ENCODE data around the gene CRYM.
"Not testable (repeated sequence)": the region's sequence is repeated elsewhere in the genome, so short reads cannot be mapped to it uniquely, and the experiment has no call there.

Gene CRYM

DNA sequence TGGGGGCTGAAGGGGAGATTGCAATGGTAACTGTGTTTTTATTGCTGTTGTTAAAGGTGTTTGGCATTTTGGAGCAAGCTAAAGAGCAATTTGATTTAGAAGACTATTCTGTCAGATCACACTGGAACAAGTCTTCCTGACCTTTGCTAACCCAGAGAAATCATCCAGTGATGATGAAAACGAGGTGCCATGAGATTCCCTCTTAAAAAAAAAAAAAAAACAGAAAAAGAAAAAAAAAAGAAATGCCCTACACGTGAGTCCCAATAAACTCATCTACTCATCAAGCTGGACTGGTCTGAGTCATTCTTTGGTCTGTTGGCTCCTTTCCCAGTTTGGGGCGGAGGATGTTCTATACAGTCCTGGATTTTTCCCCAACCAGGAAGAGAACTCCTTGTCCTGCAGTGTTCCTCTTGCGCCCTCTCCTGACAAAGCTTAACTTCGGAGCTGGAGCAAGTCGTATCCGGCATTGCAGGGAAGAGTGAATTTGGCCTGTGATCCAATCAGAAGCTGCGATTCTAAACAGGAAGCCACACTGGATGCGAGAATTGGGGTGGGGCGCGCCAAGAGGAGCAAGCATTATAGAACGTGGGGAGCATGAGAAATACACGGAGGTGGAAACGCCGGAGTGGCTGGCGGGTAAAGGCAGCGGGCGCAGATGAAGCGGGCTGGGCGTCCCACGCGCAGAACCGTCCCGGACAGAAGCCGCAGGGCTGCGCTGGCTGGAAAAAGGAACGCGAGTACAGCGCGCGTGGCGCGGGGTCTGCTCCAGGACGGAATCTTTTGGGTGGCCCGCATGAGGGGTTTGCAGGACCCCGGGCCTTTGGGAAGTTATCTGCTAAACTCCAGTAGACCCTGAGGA, 22.4 kb upstream of the CRYM start:
- peaks cover 34% of the 10 kb centered on the region for H3K4me1 Mint-ChIP-seq (ENCODE audit: low read depth)
- no peaks in the 10 kb centered on the region for H3K9me3 Mint-ChIP-seq
- peaks cover 11% of the 10 kb centered on the region for H3K36me3 Mint-ChIP-seq (ENCODE audit: low read depth)
- H3K4me3 Mint-ChIP-seq: peak overlapping the region; percentile 97
- H3K27ac Mint-ChIP-seq: peak overlapping the region; percentile 92
- intact Hi-C loops (cut with micrococcal nuclease): loop anchor here (2.0 kb wide), 2 partner anchors 112 to 142 kb away; partner anchors contain the start of gene LDAF1
- H3K27me3 Mint-ChIP-seq: peaks cover 6% of the 10 kb centered on the region

DNA sequence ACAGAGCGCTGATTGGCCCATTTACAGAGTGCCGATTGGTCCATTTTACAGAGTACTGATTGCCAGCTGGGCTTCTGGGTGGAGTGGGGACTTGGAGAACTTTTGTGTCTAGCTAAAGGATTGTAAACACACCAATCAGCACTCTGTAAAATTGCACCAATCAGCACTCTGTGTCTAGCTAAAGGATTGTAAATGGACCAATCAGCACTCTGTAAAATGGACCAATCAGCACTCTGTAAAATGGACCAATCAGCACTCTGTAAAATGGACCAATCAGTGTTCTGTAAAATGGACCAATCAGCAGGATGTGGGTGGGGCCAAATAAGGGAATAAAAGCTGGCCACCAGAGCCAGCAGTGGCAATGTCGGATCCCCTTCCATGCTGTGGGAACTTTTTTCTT, 11.7 kb upstream of the CRYM start:
- peaks cover 10% of the 10 kb centered on the region for H3K9me3 Mint-ChIP-seq

GRCh38 chr16:21285314-21285713, 7.2 kb upstream of the CRYM start:
- Mint-ChIP-seq H3K36me3 (ENCODE audit: low read depth) (no peaks in the 10 kb centered on the region), H3K4me3 (no peak overlapping the region), H3K9me3 (peaks cover 10% of the 10 kb centered on the region), H3K27me3 (peaks cover 63% of the 10 kb centered on the region), H3K4me1 (ENCODE audit: low read depth) (peaks cover 11% of the 10 kb centered on the region), H3K27ac (no peak overlapping the region)
- intact Hi-C loops (cut with micrococcal nuclease): no loop called here

More for the DNA sequence above, 11.7 kb upstream of the CRYM start:
- H3K27me3 Mint-ChIP-seq: peaks cover 61% of the 10 kb centered on the region
- H3K4me1 Mint-ChIP-seq (ENCODE audit: low read depth); H3K4me3 Mint-ChIP-seq; H3K27ac Mint-ChIP-seq; H3K36me3 Mint-ChIP-seq (ENCODE audit: low read depth); intact Hi-C loops (cut with micrococcal nuclease): not testable (repeated sequence)

GRCh38 chr16:21284414-21284813, 6.3 kb upstream of the CRYM start:
- Mint-ChIP-seq H3K4me1 (ENCODE audit: low read depth) (peaks cover 11% of the 10 kb centered on the region), H3K27ac (no peak overlapping the region)
- intact Hi-C loops (cut with micrococcal nuclease): no loop called here

GRCh38 chr16:21283521-21284289, 5.6 kb upstream of the CRYM start:
- Mint-ChIP-seq H3K4me1 (ENCODE audit: low read depth) (peaks cover 13% of the 10 kb centered on the region), H3K27ac (no peak overlapping the region), H3K36me3 (ENCODE audit: low read depth) (no peaks in the 10 kb centered on the region), H3K4me3 (peak overlapping the region; percentile 71), H3K27me3 (peaks cover 71% of the 10 kb centered on the region), H3K9me3 (no peaks in the 10 kb centered on the region)
- intact Hi-C loops (cut with micrococcal nuclease): no loop called here

More at GRCh38 chr16:21284414-21284813, 6.3 kb upstream of the CRYM start:
- Mint-ChIP-seq H3K9me3 (peaks cover 3% of the 10 kb centered on the region), H3K27me3 (peaks cover 64% of the 10 kb centered on the region), H3K36me3 (ENCODE audit: low read depth) (no peaks in the 10 kb centered on the region), H3K4me3 (no peak overlapping the region)

GRCh38 chr16:21281698-21282389, 3.8 kb upstream of the CRYM start:
- peaks cover 79% of the 10 kb centered on the region for H3K27me3 Mint-ChIP-seq
- H3K4me3 Mint-ChIP-seq: no peak overlapping the region
- intact Hi-C loops (cut with micrococcal nuclease): no loop called here
- peaks cover 25% of the 10 kb centered on the region for H3K4me1 Mint-ChIP-seq (ENCODE audit: low read depth)
- H3K36me3 Mint-ChIP-seq (ENCODE audit: low read depth): no peaks in the 10 kb centered on the region
- no peak overlapping the region for H3K27ac Mint-ChIP-seq
- no peaks in the 10 kb centered on the region for H3K9me3 Mint-ChIP-seq

- Mint-ChIP-seq H3K27me3 (peaks cover 83% of the 10 kb centered on the region), H3K4me3 (no peak overlapping the region), H3K27ac (no peak overlapping the region), H3K4me1 (ENCODE audit: low read depth) (peaks cover 24% of the 10 kb centered on the region), H3K9me3 (no peaks in the 10 kb centered on the region), H3K36me3 (ENCODE audit: low read depth) (no peaks in the 10 kb centered on the region)
- intact Hi-C loops (cut with micrococcal nuclease): no loop called here
Measured at GRCh38 chr16:21279501-21279900, 1.4 kb upstream of the CRYM start.

DNA sequence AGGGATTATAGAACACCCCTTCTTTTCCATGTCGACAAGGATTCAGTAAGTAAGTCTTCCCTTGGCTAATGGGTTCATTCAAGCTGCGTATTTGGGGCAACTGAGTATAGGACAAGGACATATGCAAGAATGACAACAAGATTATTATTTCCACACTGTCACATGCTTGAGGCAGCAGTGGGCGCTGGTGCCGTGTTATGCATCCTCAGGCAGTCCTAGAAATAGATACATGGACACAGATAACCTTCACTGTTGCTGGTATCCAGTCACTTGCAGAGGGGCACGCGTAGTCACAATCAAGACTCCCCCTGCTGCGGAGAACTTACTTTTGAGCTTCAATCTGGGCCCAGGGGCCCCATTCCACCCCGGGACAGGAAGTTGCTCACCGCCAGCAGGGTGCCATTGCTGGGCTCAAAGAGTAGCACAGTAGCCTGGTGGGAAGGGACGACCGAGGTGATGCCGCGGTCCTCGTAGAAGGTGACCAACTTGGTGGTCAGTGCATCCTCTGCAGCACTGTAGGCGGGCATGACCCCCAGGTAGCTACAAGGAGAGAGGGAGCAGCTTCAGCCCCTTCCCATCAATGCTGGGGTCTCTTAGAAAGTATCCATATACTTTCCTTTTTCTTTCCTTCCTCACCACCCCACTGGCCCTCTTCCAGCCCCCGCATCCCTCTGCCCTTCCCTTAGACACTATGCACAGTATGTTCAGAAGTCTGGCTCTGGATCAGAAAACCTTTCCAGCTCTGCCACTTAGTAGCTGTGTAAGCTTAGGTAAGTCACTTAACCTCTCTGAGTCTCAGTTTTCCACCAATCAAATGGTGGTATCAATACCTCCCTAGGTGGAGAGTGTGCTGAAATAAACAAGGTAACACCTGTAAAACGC, 804 bp downstream of the CRYM start:
- intact Hi-C loops (cut with micrococcal nuclease): no loop called here
- Mint-ChIP-seq H3K4me3 (peak overlapping the region; percentile 68), H3K27me3 (peaks cover 80% of the 10 kb centered on the region), H3K27ac (no peak overlapping the region), H3K9me3 (no peaks in the 10 kb centered on the region), H3K4me1 (ENCODE audit: low read depth) (peaks cover 14% of the 10 kb centered on the region), H3K36me3 (ENCODE audit: low read depth) (no peaks in the 10 kb centered on the region)

DNA sequence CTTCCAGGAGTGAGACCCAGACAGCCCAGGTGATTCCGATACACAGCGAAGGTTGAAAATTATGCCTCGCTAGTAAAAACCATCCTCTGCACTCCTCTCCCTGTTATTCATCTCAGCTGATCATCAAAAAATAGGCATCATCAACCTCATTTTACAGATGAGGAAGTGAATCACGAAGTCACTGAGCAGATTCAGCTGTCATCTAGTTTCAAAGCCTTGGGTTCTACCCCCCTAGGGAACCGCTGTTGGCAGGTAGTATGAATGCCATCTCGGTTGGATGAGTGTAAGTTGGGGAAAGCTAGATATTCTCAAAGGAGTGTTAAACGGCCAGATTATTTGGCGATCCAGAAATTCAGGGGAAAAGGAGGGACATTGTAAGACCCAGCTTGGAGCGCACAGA, 2.0 kb downstream of the CRYM start:
- Mint-ChIP-seq H3K4me1 (ENCODE audit: low read depth) (peaks cover 14% of the 10 kb centered on the region), H3K36me3 (ENCODE audit: low read depth) (no peaks in the 10 kb centered on the region), H3K27me3 (peaks cover 71% of the 10 kb centered on the region), H3K9me3 (no peaks in the 10 kb centered on the region), H3K4me3 (no peak overlapping the region), H3K27ac (no peak overlapping the region)
- intact Hi-C loops (cut with micrococcal nuclease): no loop called here

DNA sequence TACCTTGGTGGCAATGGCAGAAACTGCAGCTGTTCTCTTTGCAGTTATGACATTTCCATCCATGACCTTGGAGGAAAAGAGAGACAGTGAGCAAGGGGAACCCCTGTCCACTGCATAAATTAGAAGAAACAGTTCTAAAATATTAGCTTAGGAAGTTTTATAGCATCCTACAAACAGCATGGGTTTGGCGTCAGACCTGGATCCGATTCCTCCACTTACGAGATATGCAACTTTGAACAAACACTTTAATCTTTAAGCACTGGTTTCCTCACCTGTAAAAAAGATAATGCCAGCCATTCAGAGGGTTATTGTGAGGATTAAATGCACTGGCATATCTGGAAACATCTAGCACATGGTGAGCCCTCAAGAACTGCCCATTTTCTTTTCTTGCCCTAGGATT, 2.6 kb downstream of the CRYM start:
- H3K4me3 Mint-ChIP-seq: no peak overlapping the region
- peaks cover 14% of the 10 kb centered on the region for H3K4me1 Mint-ChIP-seq (ENCODE audit: low read depth)
- H3K36me3 Mint-ChIP-seq (ENCODE audit: low read depth): no peaks in the 10 kb centered on the region
- no peaks in the 10 kb centered on the region for H3K9me3 Mint-ChIP-seq
- H3K27ac Mint-ChIP-seq: no peak overlapping the region
- H3K27me3 Mint-ChIP-seq: peaks cover 70% of the 10 kb centered on the region
- intact Hi-C loops (cut with micrococcal nuclease): no loop called here

DNA sequence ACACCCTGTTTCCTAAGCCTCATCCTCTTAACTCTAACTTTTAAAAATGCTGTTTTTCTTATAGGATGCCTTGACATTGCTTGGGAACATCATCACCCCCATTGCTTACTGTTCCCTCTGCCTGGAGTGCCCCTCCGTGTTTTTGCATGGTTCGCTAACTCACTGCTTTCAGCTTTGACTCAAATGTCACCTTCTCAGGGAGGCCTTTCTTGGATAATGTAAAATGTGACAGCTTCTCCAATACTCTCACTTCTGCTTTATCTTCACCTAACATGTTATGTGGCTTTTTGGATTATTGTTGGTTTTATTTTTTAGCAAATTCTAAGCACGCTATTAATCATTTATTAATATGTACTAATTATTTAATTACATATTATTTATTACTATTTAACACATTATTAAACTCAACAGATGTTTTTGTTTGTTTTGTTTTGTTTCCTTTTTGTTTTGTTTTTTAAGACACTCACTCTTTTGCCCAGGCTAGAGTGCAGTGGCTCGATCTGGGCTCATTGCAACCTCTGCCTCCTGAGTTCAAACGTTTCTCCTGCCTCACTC, 3.8 kb downstream of the CRYM start:
- H3K27me3 Mint-ChIP-seq: peaks cover 63% of the 10 kb centered on the region
- intact Hi-C loops (cut with micrococcal nuclease): no loop called here
- no peaks in the 10 kb centered on the region for H3K9me3 Mint-ChIP-seq
- no peaks in the 10 kb centered on the region for H3K36me3 Mint-ChIP-seq (ENCODE audit: low read depth)
- H3K4me3 Mint-ChIP-seq: no peak overlapping the region
- peaks cover 14% of the 10 kb centered on the region for H3K4me1 Mint-ChIP-seq (ENCODE audit: low read depth)
- H3K27ac Mint-ChIP-seq: no peak overlapping the region

DNA sequence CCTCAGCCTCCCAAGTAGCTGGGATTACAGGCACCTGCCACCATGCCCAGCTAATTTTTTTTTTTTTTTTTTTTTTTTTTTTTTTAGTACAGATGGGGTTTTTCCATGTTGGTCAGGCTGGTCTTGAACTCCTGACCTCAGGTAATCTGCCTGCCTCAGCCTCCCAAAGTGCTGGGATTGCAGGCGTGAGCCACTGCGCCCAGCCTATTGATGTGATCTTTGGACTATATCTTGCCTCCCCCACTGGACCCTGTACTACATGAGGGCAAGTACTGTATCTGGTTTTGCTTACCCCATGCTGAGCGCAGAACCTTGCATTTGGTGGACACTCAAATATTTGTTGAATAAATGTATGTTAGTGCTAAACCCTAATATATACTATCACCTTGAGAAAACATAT, 5.3 kb downstream of the CRYM start:
- H3K4me3 Mint-ChIP-seq; H3K36me3 Mint-ChIP-seq (ENCODE audit: low read depth); H3K4me1 Mint-ChIP-seq (ENCODE audit: low read depth); H3K27ac Mint-ChIP-seq; intact Hi-C loops (cut with micrococcal nuclease); H3K9me3 Mint-ChIP-seq: not testable (repeated sequence)
- H3K27me3 Mint-ChIP-seq: peaks cover 49% of the 10 kb centered on the region

DNA sequence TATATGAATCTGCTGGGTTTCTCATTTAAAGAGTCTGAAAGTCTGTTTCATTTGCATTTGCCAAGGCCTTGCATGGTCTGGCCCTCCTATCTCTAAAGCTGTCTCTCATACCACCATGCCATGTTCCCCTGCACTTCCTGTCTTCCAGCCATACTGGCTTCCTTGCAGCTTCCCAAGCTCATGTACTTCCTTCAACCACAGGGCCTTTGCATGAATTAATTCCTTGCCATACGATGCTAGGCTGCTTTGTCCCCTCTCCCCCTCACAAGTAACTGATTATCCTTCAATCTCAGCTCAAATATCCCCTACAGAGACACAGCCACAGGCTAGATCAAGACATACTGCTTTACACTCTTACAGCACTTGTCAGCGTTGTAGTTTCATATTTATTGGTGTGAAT, 5.8 kb downstream of the CRYM start:
- Mint-ChIP-seq H3K4me1 (ENCODE audit: low read depth) (no peaks in the 10 kb centered on the region), H3K27ac (no peak overlapping the region), H3K9me3 (no peaks in the 10 kb centered on the region), H3K4me3 (no peak overlapping the region), H3K27me3 (peaks cover 43% of the 10 kb centered on the region), H3K36me3 (ENCODE audit: low read depth) (no peaks in the 10 kb centered on the region)
- intact Hi-C loops (cut with micrococcal nuclease): no loop called here
